IMR-90 (cell line): ENCODE measurements around the gene HMOX1. TPM values are rescaled to one million over a fixed set of nuclear protein-coding genes. Genes with fewer than 3 reads are reported as not detected.

Experiments
- ATAC-seq: fragments of 200-7000 bp; cut with Tn5 transposase; 2 replicates; pipeline ENCODE4 v1.9.1; 2020; ENCODE audit warnings: low read depth, mild to moderate bottlenecking, moderate library complexity
- BruUV-seq: library from RNA; stranded (reverse); fragments of 400-500 nt; replicated peaks from 2 replicates; lab custom pipeline; 2021; lab: Mats Ljungman, UMichigan
- CTCF ChIA-PET: fragments of 300-600 bp; formaldehyde crosslinking; extraction: SDS; loops from one replicate; lab custom pipeline; 2021; ENCODE audit warnings: antibody characterized with exemption; lab: Yijun Ruan, JAX
- POLR2A ChIA-PET: fragments of 300-600 bp; sonication (Branson Sonifier 250); formaldehyde crosslinking; loops from one replicate; lab custom pipeline; 2022; ENCODE audit warnings: antibody characterized with exemption; ENCODE audit not compliant: unreplicated experiment; lab: Charles Lee
- DNase-seq: peaks from one replicate; pipeline ENCODE4 v3.0.0; 2013
- H2AFZ ChIP-seq: replicated peaks from 2 replicates; pipeline ENCODE3; 2013; ENCODE audit warnings: low read length, mild to moderate bottlenecking; ENCODE audit not compliant: poor library complexity
- H2AK5ac ChIP-seq: 2 replicates; pipeline ENCODE4 v1.6.1; 2013; ENCODE audit warnings: low read depth, low read length, inconsistent platforms
- H2AK9ac ChIP-seq: replicated peaks from 2 replicates; pipeline ENCODE3; 2013; ENCODE audit warnings: mild to moderate bottlenecking, low read depth, low read length, moderate library complexity; ENCODE audit not compliant: poor library complexity
- H2BK120ac ChIP-seq: 2 replicates; pipeline ENCODE4 v1.6.1; 2013; ENCODE audit warnings: low read depth, low read length, inconsistent platforms
- H2BK15ac ChIP-seq: 3 replicates; pipeline ENCODE4 v1.6.1; 2013; ENCODE audit warnings: low read depth, low read length, inconsistent platforms
- H2BK20ac ChIP-seq: 2 replicates; pipeline ENCODE4 v1.6.1; 2013; ENCODE audit warnings: low read depth, mild to moderate bottlenecking, inconsistent platforms, low read length, moderate library complexity
- H2BK5ac ChIP-seq: 2 replicates; pipeline ENCODE4 v1.6.1; 2013; ENCODE audit warnings: mild to moderate bottlenecking, low read depth, low read length, inconsistent platforms; ENCODE audit not compliant: poor library complexity, severe bottlenecking
- H3K14ac ChIP-seq: replicated peaks from 2 replicates; pipeline ENCODE4 v1.6.1; 2013; ENCODE audit warnings: low read depth, low read length, inconsistent platforms
- H3K18ac ChIP-seq: 2 replicates; pipeline ENCODE4 v1.6.1; 2013; ENCODE audit warnings: low read depth, low read length, control low read depth
- H3K23ac ChIP-seq: 2 replicates; pipeline ENCODE4 v1.6.1; 2013; ENCODE audit warnings: low read depth, low read length, inconsistent platforms
- H3K27ac ChIP-seq: 2 replicates; pipeline ENCODE4 v1.5.1; 2013; ENCODE audit warnings: mild to moderate bottlenecking, control low read depth, low read length; ENCODE audit not compliant: insufficient read depth
- H3K27me3 ChIP-seq: 2 replicates; pipeline ENCODE4 v1.6.1; 2013; ENCODE audit warnings: low read length; ENCODE audit not compliant: control insufficient read depth, insufficient read depth
- H3K36me3 ChIP-seq: 2 replicates; pipeline ENCODE4 v1.6.1; 2013; ENCODE audit warnings: low read length, mixed read lengths; ENCODE audit not compliant: control insufficient read depth, insufficient read depth
- H3K4ac ChIP-seq: 2 replicates; pipeline ENCODE4 v1.6.1; 2013; ENCODE audit warnings: low read depth, low read length, inconsistent platforms
- H3K4me1 ChIP-seq: 2 replicates; pipeline ENCODE4 v1.6.1; 2013; ENCODE audit warnings: low read length, mixed read lengths; ENCODE audit not compliant: control insufficient read depth, insufficient read depth
- H3K4me2 ChIP-seq: 2 replicates; pipeline ENCODE4 v1.6.1; 2013; ENCODE audit warnings: low read depth, mild to moderate bottlenecking, control low read depth, low read length, moderate library complexity
- H3K4me3 ChIP-seq: 2 replicates; pipeline ENCODE4 v1.5.1; 2013; ENCODE audit warnings: low read depth, mild to moderate bottlenecking, control low read depth, low read length, moderate library complexity; ENCODE audit not compliant: insufficient read depth
- H3K56ac ChIP-seq: 2 replicates; pipeline ENCODE4 v1.6.1; 2013; ENCODE audit warnings: low read length, inconsistent platforms; ENCODE audit not compliant: insufficient read depth; ENCODE audit errors: extremely low read depth
- H3K79me1 ChIP-seq, 2 experiments: 2 replicates each; pipeline ENCODE4 v1.6.1; 2013; ENCODE audit warnings: low read length in 2 of 2, inconsistent platforms in 1 of 2, low read depth in 1 of 2
- H3K9ac ChIP-seq: 2 replicates; pipeline ENCODE4 v1.6.1; 2013; ENCODE audit warnings: low read depth, low read length, control low read depth
- H3K9me1 ChIP-seq: 2 replicates; pipeline ENCODE4 v1.6.1; 2013; ENCODE audit warnings: low read length, inconsistent platforms; ENCODE audit not compliant: insufficient read depth
- H3K9me3 ChIP-seq: 2 replicates; pipeline ENCODE4 v1.6.1; 2013; ENCODE audit warnings: low read length; ENCODE audit not compliant: control insufficient read depth, insufficient read depth
- H4K20me1 ChIP-seq: 2 replicates; pipeline ENCODE4 v1.6.1; 2013; ENCODE audit warnings: low read length, inconsistent platforms; ENCODE audit not compliant: insufficient read depth
- H4K5ac ChIP-seq: 2 replicates; pipeline ENCODE4 v1.6.1; 2013; ENCODE audit warnings: mild to moderate bottlenecking, low read depth, low read length, control low read depth
- H4K8ac ChIP-seq, 2 experiments: 2 replicates each; pipeline ENCODE4 v1.6.1; 2013; ENCODE audit warnings: low read depth in 2 of 2, low read length in 2 of 2, control low read depth in 1 of 2, inconsistent platforms in 1 of 2
- H4K91ac ChIP-seq: 2 replicates; pipeline ENCODE4 v1.6.1; 2013; ENCODE audit warnings: low read depth, low read length, inconsistent platforms; ENCODE audit not compliant: insufficient read depth
- BHLHE40 ChIP-seq: fragments of 150-350 bp; IDR thresholded peaks from 2 replicates; pipeline ENCODE4 v1.6.1; 2016; ENCODE audit warnings: mild to moderate bottlenecking, low read depth, low read length
- CEBPB ChIP-seq: IDR thresholded peaks from 2 replicates; pipeline ENCODE4 v1.6.1; 2012; ENCODE audit warnings: low read depth, low read length, improper control_type of control experiment
- CHD1 ChIP-seq: IDR thresholded peaks from 2 replicates; pipeline ENCODE4 v1.6.1; 2012; ENCODE audit warnings: low read depth, low read length, improper control_type of control experiment
- CTCF ChIP-seq: conservative IDR thresholded peaks from 2 replicates; pipeline ENCODE4 v1.5.1; 2012; ENCODE audit warnings: mild to moderate bottlenecking, low read depth, low read length, improper control_type of control experiment
- ELK1 ChIP-seq: fragments of 150-350 bp; IDR thresholded peaks from 2 replicates; pipeline ENCODE4 v1.6.1; 2016; ENCODE audit warnings: low read depth, mild to moderate bottlenecking, low read length, moderate library complexity, borderline replicate concordance
- FOS ChIP-seq: fragments of 150-350 bp; IDR thresholded peaks from 2 replicates; pipeline ENCODE4 v1.6.1; 2016; ENCODE audit warnings: low read depth, low read length
- MAFK ChIP-seq: IDR thresholded peaks from 2 replicates; pipeline ENCODE4 v1.6.1; 2012; ENCODE audit warnings: low read depth, low read length, improper control_type of control experiment
- MAZ ChIP-seq: IDR thresholded peaks from 2 replicates; pipeline ENCODE4 v1.6.1; 2012; ENCODE audit warnings: low read depth, mild to moderate bottlenecking, low read length, improper control_type of control experiment, moderate library complexity, borderline replicate concordance
- MXI1 ChIP-seq: IDR thresholded peaks from 2 replicates; pipeline ENCODE4 v1.6.1; 2012; ENCODE audit warnings: low read depth, mild to moderate bottlenecking, low read length, moderate library complexity, borderline replicate concordance
- NFE2L2 ChIP-seq: fragments of 150-350 bp; IDR thresholded peaks from 2 replicates; pipeline ENCODE4 v1.6.1; 2016; ENCODE audit warnings: low read depth, mild to moderate bottlenecking, low read length
- POLR2A ChIP-seq: IDR thresholded peaks from 2 replicates; pipeline ENCODE4 v1.6.1; 2012; ENCODE audit warnings: mild to moderate bottlenecking, low read depth, low read length
- RAD21 ChIP-seq: IDR thresholded peaks from 2 replicates; pipeline ENCODE4 v1.6.1; 2012; ENCODE audit warnings: low read length, improper control_type of control experiment
- RCOR1 ChIP-seq: IDR thresholded peaks from 2 replicates; pipeline ENCODE4 v1.6.1; 2012; ENCODE audit warnings: mild to moderate bottlenecking, low read length, improper control_type of control experiment; ENCODE audit not compliant: insufficient replicate concordance
- RFX5 ChIP-seq: IDR thresholded peaks from 2 replicates; pipeline ENCODE4 v1.8.0; 2012; ENCODE audit warnings: low read depth, mild to moderate bottlenecking, low read length, moderate library complexity
- SMC3 ChIP-seq: fragments of 150-350 bp; IDR thresholded peaks from 2 replicates; pipeline ENCODE4 v1.6.1; 2016; ENCODE audit warnings: low read depth, mild to moderate bottlenecking, antibody characterized with exemption, low read length, moderate library complexity
- USF2 ChIP-seq: fragments of 150-350 bp; IDR thresholded peaks from 2 replicates; pipeline ENCODE4 v1.6.1; 2017; ENCODE audit warnings: mild to moderate bottlenecking, antibody characterized with exemption, low read length, low read depth
- WGBS, 2 experiments: methylation state at CpG; one replicate each; pipeline versions ENCODE4 v1.1.5 to v1.1.7; 2013; ENCODE audit warnings: missing lambda C conversion rate in 2 of 2; ENCODE audit not compliant: insufficient read length in 1 of 2; ENCODE audit errors: extremely low coverage in 2 of 2; 5-methylcytosine and 5-hydroxymethylcytosine counted together
- dilution Hi-C: fragments of 300-500 bp; cut with HindIII; formaldehyde crosslinking; loops from one replicate; pipeline ENCODE4 v1.14.3; 2018; ENCODE audit warnings: low sequenced_read_pairs; ENCODE audit not compliant: unreplicated experiment
- in situ Hi-C: fragments of 300-500 bp; cut with MboI; formaldehyde crosslinking; loops from 3 replicates; pipeline ENCODE4 v1.14.3; 2019; ENCODE audit warnings: low sequenced_read_pairs, inconsistent platforms, mixed read lengths
- intact Hi-C: fragments of 100-400 bp; cut with micrococcal nuclease; formaldehyde crosslinking; loops from 2 replicates; pipeline ENCODE4 v1.10.0; 2022
- polyA plus RNA-seq, 3 experiments: library from polyadenylated mRNA; depleted of rRNA; stranded (reverse); fragments of >200 nt; gene quantifications; 2 replicates each; pipeline ENCODE4 v1.2.3, GENCODE V29; 2012; ENCODE audit warnings: low replicate concordance in 1 of 3
- total RNA-seq: library from RNA; depleted of rRNA; stranded (reverse); fragments of >200 nt; gene quantifications from 2 replicates; pipeline ENCODE4 v1.2.3, GENCODE V29; 2012

The HMOX1 gene
- total and polyA plus RNA-seq, 2 of the 4 experiments (the other 2 are of a cell fraction) = 23.1 to 50.5 TPM

GRCh38 chr22:35375526-35375925, 5.4 kb upstream of the HMOX1 start:
- H3K9ac ChIP-seq = no peak overlapping the region
- H2BK120ac ChIP-seq = peak overlapping the region; percentile 88
- no peaks in the 10 kb centered on the region for H3K36me3 ChIP-seq
- peak overlapping the region; percentile 86 for H3K14ac ChIP-seq
- DNase-seq (no peak), ATAC-seq (no peak)
- ChIA-PET POLR2A (no interaction called here), CTCF (no interaction called here)
- peak overlapping the region; percentile 30 for H2BK20ac ChIP-seq
- peaks cover 19% of the 10 kb centered on the region; the same call in 1 of the 2 replicates for H3K9me1 ChIP-seq
- peaks cover 32% of the 10 kb centered on the region for H3K4me1 ChIP-seq
- no peak overlapping the region for H3K4me3 ChIP-seq
- peaks cover 0 to 9% of the 10 kb centered on the region in 2 experiments; a peak in 1 of 4 replicates for H3K79me1 ChIP-seq
- peak overlapping the region; percentile 45 for H3K4ac ChIP-seq
- H4K5ac ChIP-seq = peak overlapping the region; percentile 62
- peak overlapping the region; percentile 80 for H2AK5ac ChIP-seq
- H3K9me3 ChIP-seq = no peaks in the 10 kb centered on the region
- H3K27ac ChIP-seq = 0 out of 2 replicates have a peak overlapping the region, but pooled peaks have one; percentile 10
- dilution Hi-C loops (no loop called here), intact Hi-C loops (no loop called here), in situ Hi-C loops (no loop called here)
- no peaks in the 10 kb centered on the region for H4K20me1 ChIP-seq
- no TSS peak for BruUV-seq
- H4K91ac ChIP-seq = peak overlapping the region; percentile 84
- H2AFZ ChIP-seq = peak overlapping the region; percentile 38
- WGBS, 2 experiments = 75% methylated on average over 3 of the region's 8 CpGs; no CpG with 5 or more reads in 1 of the 2 experiments
- H3K56ac ChIP-seq = no peak overlapping the region
- no peak overlapping the region for H3K4me2 ChIP-seq
- H3K18ac ChIP-seq = peak overlapping the region; percentile 0
- H3K23ac ChIP-seq = peak overlapping the region; percentile 6; the same call in 1 of the 2 replicates
- H2BK15ac ChIP-seq = peak overlapping the region; percentile 67; the same call in 2 of the 3 replicates
- H4K8ac ChIP-seq = peak overlapping the region; percentile 4 to 56; a peak in 2 of 4 replicates
- H3K27me3 ChIP-seq = no peaks in the 10 kb centered on the region
- peak overlapping the region; percentile 47 for H2BK5ac ChIP-seq
- no peak overlapping the region for H2AK9ac ChIP-seq
- no peak for TF ChIP-seq BHLHE40
- TF ChIP-seq MAFK = no peak
- TF ChIP-seq CEBPB = no peak
- no peak for TF ChIP-seq CHD1
- TF ChIP-seq FOS = no peak
- no peak for TF ChIP-seq NFE2L2
- no peak for TF ChIP-seq ELK1
- TF ChIP-seq SMC3 = no peak
- TF ChIP-seq RAD21 = no peak
- TF ChIP-seq MXI1 = no peak
- TF ChIP-seq USF2 = no peak
- no peak for TF ChIP-seq RCOR1
- TF ChIP-seq CTCF = no peak
- TF ChIP-seq POLR2A = no peak
- TF ChIP-seq RFX5 = no peak
- no peak for TF ChIP-seq MAZ
